AG04450 (cell line): ENCODE data around the gene PDE5A. TPM values are rescaled to one million over a fixed set of nuclear protein-coding genes. Genes with fewer than 3 reads are reported as not detected.
A peak's percentile ranks its signal among the peaks of the same experiment; 100 is the strongest.

Source experiments
- CTCF ChIA-PET: fragments of 300-600, 350-600 bp; formaldehyde crosslinking; extraction: SDS; loops from one replicate; lab custom pipeline; 2022; ENCODE audit warnings: antibody characterized with exemption, inconsistent platforms; lab: Charles Lee
- POLR2A ChIA-PET: fragments of 350-600 bp; formaldehyde crosslinking; extraction: SDS; loops from one replicate; lab custom pipeline; 2021; ENCODE audit warnings: antibody characterized with exemption, inconsistent platforms; lab: Yijun Ruan, JAX
- DNase-seq: peaks from one replicate; pipeline ENCODE4 v3.0.0-alpha.2; 2011; ENCODE audit warnings: low read depth, low spot score
- H3K27ac ChIP-seq: one replicate; pipeline ENCODE4 v1.5.1; 2012; ENCODE audit warnings: low read depth, low read length, control low read depth
- H3K27me3 ChIP-seq: one replicate; pipeline ENCODE4 v1.6.0; 2012; ENCODE audit warnings: low read length; ENCODE audit not compliant: control insufficient read depth, insufficient read depth
- H3K4me3 ChIP-seq: 2 replicates; pipeline ENCODE4 v1.5.1; 2011; ENCODE audit warnings: mild to moderate bottlenecking, low read depth, low read length, control low read depth
- H3K9me3 ChIP-seq: 2 replicates; pipeline ENCODE4 v1.5.1; 2012; ENCODE audit warnings: low read length; ENCODE audit not compliant: control insufficient read depth, insufficient read depth
- polyA minus RNA-seq: library from RNA; depleted of rRNA, polyadenylated mRNA; stranded (reverse); fragments of >200 nt; gene quantifications from 2 replicates; pipeline ENCODE4 v1.2.3, GENCODE V29; 2011; rRNA and poly(A)+ RNA removed
- polyA plus RNA-seq: library from polyadenylated mRNA; depleted of rRNA; stranded (reverse); fragments of >200 nt; gene quantifications from 2 replicates; pipeline ENCODE4 v1.2.3, GENCODE V29; 2011; rRNA removed
- TF ChIP-seq, protein P1 (sequence below): IDR thresholded peaks from 2 replicates; pipeline ENCODE4 v1.5.1; 2011; ENCODE audit warnings: low read depth, low read length, control low read depth, inconsistent platforms

PDE5A gene
- 411 and 489 TPM in 2 replicates for polyA plus RNA-seq
- 931 and 1,164 TPM in 2 replicates for polyA minus RNA-seq

DNA sequence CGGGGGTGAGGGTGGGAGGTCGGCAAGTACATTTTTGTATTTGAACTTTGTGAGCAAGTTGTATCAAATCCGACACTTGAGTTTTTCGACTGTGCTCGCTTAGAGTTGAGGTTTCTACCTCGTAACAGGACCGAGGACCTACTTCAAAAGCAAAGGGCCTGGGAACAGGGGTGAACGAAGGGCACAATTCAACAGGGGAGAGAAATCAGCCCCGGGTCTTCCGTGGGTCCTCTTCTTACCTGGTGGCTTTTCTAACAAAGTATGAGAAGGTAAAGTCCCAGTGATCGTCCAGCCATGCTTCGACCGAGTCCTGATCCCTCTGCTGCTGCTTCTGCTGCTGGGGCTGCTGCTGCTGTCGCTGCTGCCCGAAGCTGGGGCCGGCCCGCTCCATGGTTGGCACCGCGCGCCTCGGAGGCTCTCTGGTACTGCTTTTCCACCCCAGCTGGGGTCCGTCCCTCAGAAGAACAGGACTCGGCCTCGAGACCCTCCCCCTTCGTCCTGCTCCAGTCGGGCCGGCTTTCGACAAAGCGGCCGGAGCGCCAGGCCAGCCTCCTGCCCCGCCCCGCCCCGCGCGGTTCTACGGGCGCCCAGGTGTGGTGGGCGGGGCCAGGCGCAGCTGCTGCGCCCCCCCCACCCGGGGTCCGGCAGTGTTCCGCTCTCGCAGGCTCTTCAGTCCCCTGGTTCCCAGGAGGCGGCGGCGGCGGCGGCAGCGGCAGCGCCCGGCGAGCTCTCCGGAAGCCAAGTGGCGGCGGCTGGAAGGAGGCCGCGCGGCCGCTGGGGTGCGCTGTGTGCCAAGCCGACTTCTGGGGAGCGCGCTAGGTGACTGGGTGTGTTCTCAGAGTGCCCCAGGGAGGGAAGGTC lies at the start of gene PDE5A:
TSS of gene PDE5A (minus strand) at position 524 of the 861 bp plus-strand sequence. CDS start at position 391, 133 bp downstream.
- Histone ChIP-seq H3K27me3 (no peaks in the 10 kb centered on the region), H3K4me3 (peak within 1 kb of the TSS; percentile 85), H3K9me3 (no peaks in the 10 kb centered on the region; the same call in 1 of the 2 replicates), H3K27ac (peak within 1 kb of the TSS; percentile 94)
- CTCF ChIA-PET = interaction anchor here (0.6 to 3.6 kb wide), 59 partner anchors 9 to 434 kb away, joined by 3 to 175 read pairs (median 4); no protein-coding TSS in a partner anchor
- TF ChIP-seq, protein P1, sequence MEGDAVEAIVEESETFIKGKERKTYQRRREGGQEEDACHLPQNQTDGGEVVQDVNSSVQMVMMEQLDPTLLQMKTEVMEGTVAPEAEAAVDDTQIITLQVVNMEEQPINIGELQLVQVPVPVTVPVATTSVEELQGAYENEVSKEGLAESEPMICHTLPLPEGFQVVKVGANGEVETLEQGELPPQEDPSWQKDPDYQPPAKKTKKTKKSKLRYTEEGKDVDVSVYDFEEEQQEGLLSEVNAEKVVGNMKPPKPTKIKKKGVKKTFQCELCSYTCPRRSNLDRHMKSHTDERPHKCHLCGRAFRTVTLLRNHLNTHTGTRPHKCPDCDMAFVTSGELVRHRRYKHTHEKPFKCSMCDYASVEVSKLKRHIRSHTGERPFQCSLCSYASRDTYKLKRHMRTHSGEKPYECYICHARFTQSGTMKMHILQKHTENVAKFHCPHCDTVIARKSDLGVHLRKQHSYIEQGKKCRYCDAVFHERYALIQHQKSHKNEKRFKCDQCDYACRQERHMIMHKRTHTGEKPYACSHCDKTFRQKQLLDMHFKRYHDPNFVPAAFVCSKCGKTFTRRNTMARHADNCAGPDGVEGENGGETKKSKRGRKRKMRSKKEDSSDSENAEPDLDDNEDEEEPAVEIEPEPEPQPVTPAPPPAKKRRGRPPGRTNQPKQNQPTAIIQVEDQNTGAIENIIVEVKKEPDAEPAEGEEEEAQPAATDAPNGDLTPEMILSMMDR = peak; percentile 69
- DNase-seq = peak; percentile 63
- POLR2A ChIA-PET = interaction anchor here (0.6 to 3.1 kb wide), 22 partner anchors 10 to 428 kb away, joined by 3 to 60 read pairs (median 4); no protein-coding TSS in a partner anchor

DNA sequence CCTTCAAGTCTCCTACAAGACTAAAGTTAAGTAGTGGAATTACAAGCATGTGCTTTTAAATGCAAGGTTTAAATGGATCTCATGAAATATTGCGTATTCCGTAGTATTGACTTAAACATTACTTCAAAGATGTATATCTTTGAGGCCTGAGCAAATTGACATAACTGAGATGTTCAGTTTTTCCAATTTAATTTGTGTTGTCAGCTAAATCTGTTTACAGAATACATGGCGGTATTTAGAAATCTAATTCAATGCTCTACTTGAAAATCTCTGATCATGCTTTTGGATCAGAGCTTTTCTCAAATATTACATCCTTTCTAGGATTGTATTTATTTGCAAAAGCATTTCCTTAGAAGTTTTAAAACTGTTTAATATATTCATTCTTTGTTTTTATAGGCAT lies 47.5 kb upstream of the PDE5A start:
- no peaks in the 10 kb centered on the region for H3K9me3 ChIP-seq
- CTCF ChIA-PET = interaction anchor here (9.6 kb wide), 1 partner anchor 47 kb away, joined by 55 read pairs; the partner anchor contains the start of gene PDE5A
- H3K4me3 ChIP-seq = no peak overlapping the region
- TF ChIP-seq, protein P1 = no peak
- no peak overlapping the region for H3K27ac ChIP-seq
- no peak for DNase-seq
- POLR2A ChIA-PET = no interaction called here
- no peaks in the 10 kb centered on the region for H3K27me3 ChIP-seq

DNA sequence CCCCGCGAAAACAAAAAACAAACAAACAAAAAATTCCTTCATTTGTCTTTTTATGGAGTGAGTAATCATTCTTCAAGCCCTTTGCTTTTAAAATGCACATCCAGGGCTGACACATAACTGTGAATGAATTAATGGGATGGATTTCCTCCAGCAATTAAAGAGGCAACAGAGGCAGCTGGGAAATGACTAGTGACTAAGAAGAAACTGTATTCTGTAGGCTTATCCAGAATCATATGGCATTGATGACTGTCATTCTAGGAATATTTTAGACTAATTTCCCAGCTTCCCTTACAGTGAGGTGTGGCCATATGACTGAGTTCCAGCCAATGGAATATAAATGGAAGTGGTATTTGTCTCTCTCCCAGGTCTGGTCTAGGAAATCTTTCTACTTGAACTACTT lies 46.8 kb upstream of the PDE5A start:
- H3K9me3 ChIP-seq = no peaks in the 10 kb centered on the region
- H3K27me3 ChIP-seq = no peaks in the 10 kb centered on the region
- H3K4me3 ChIP-seq = no peak overlapping the region
- CTCF ChIA-PET = interaction anchor here (0.6 to 9.6 kb wide), 2 partner anchors 47 to 86 kb away, joined by 8 to 55 read pairs; partner anchors contain the start of gene PDE5A
- TF ChIP-seq, protein P1 = no peak
- POLR2A ChIA-PET = no interaction called here
- DNase-seq = no peak
- no peak overlapping the region for H3K27ac ChIP-seq

GRCh38 chr4:119672938-119673337 lies 44.3 kb upstream of the PDE5A start:
- H3K27ac ChIP-seq = no peak overlapping the region
- ChIA-PET CTCF (interaction anchor here (1.2 kb wide), 1 partner anchor 44 kb away, joined by 3 read pairs; the partner anchor contains the start of gene PDE5A), POLR2A (no interaction called here)
- no peak overlapping the region for H3K4me3 ChIP-seq
- no peaks in the 10 kb centered on the region for H3K27me3 ChIP-seq
- no peak for DNase-seq
- H3K9me3 ChIP-seq = no peaks in the 10 kb centered on the region
- TF ChIP-seq, protein P1 = no peak

DNA sequence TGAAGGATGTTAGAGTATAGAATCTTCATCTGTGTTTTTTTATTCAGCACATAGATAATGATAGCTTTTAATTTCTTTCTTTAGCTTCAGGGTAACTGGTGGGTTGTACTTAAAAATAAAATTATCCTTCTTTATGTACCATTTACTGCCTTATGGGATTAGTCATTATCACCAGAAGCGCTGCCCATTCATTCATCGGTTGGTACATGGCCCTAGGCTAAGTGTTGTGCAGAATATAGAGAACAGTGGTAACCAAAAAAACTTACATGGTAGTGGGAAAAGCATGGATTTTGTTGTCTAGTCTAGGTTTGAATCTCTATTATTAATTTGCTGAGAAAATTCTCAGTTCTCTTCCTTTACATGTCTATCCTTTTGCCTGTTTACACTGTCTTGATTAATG lies 43.5 kb upstream of the PDE5A start:
- H3K9me3 ChIP-seq = no peaks in the 10 kb centered on the region
- H3K27ac ChIP-seq = no peak overlapping the region
- POLR2A ChIA-PET = no interaction called here
- no peaks in the 10 kb centered on the region for H3K27me3 ChIP-seq
- CTCF ChIA-PET = interaction anchor here (1.2 kb wide), 1 partner anchor 44 kb away, joined by 3 read pairs; the partner anchor contains the start of gene PDE5A
- no peak overlapping the region for H3K4me3 ChIP-seq
- DNase-seq = no peak
- TF ChIP-seq, protein P1 = no peak
